H1 (cell line): ENCODE measurements around the gene TIMMDC1. TPM values are rescaled to one million over a fixed set of nuclear protein-coding genes. Genes with fewer than 3 reads are reported as not detected.

ENCODE experiments used
- CTCF ChIA-PET: fragments of 300-600 bp; sonication (Branson Sonifier 250); formaldehyde crosslinking; loops from one replicate; lab custom pipeline; 2021; ENCODE audit not compliant: partially characterized antibody; lab: Charles Lee
- POLR2A ChIA-PET: fragments of 300-600 bp; sonication (Branson Sonifier 250); formaldehyde crosslinking; loops from one replicate; lab custom pipeline; 2021; ENCODE audit warnings: inconsistent platforms; ENCODE audit not compliant: partially characterized antibody; lab: Charles Lee
- DNase-seq, 2 experiments: peaks; one replicate each; pipeline versions ENCODE4 v3.0.0 to v3.0.0-alpha.2; 2010 to 2022; ENCODE audit warnings: low spot score in 2 of 2, low read depth in 1 of 2, mixed read lengths in 1 of 2
- FAIRE-seq: peaks from 2 replicates; lab custom pipeline; 2011; peaks lifted over from hg19 to GRCh38; lab: Jason Lieb, UNC
- H2AFZ ChIP-seq: 2 replicates; pipeline ENCODE4 v1.8.1; 2012; ENCODE audit warnings: low read length, inconsistent platforms
- H2AK5ac ChIP-seq: 2 replicates; pipeline ENCODE4 v1.6.1; 2013; ENCODE audit warnings: low read depth, low read length
- H2BK120ac ChIP-seq: replicated peaks from 2 replicates; pipeline ENCODE3; 2013; ENCODE audit warnings: low read depth, low read length, inconsistent platforms
- H2BK12ac ChIP-seq: 2 replicates; pipeline ENCODE4 v1.6.1; 2013; ENCODE audit warnings: low read depth, low read length
- H2BK15ac ChIP-seq: 2 replicates; pipeline ENCODE4 v1.6.1; 2013; ENCODE audit warnings: low read length
- H2BK20ac ChIP-seq: 2 replicates; pipeline ENCODE4 v1.6.1; 2013; ENCODE audit warnings: low read length
- H2BK5ac ChIP-seq: 2 replicates; pipeline ENCODE4 v1.6.1; 2013; ENCODE audit warnings: low read depth, low read length
- H3K14ac ChIP-seq: 2 replicates; pipeline ENCODE4 v1.6.1; 2013; ENCODE audit warnings: inconsistent platforms; ENCODE audit not compliant: insufficient read length
- H3K18ac ChIP-seq: 2 replicates; pipeline ENCODE4 v1.6.1; 2013; ENCODE audit warnings: low read length; ENCODE audit errors: extremely low read depth
- H3K23ac ChIP-seq: 2 replicates; pipeline ENCODE4 v1.6.1; 2013; ENCODE audit warnings: inconsistent platforms; ENCODE audit not compliant: insufficient read length
- H3K23me2 ChIP-seq: 2 replicates; pipeline ENCODE4 v1.6.1; 2013; ENCODE audit warnings: low read depth, low read length
- H3K27ac ChIP-seq: 2 replicates; pipeline ENCODE4 v1.6.1; 2011; ENCODE audit warnings: low read depth, low read length, inconsistent platforms
- H3K27me3 ChIP-seq, 4 experiments: replicated peaks in 1 of 4; 1 replicate in 1 of 4; 2 replicates in 3 of 4; pipeline versions ENCODE4 v1.6.1 to v1.8.1; 2011 to 2013; ENCODE audit warnings: low read length in 3 of 4, mild to moderate bottlenecking in 3 of 4, inconsistent platforms in 2 of 4, mixed read lengths in 2 of 4, moderate library complexity in 1 of 4; ENCODE audit not compliant: control insufficient read depth in 3 of 4, insufficient read depth in 3 of 4; ENCODE audit errors: extremely low read depth in 1 of 4
- H3K36me3 ChIP-seq, 4 experiments: 2 replicates each; pipeline versions ENCODE4 v1.6.1 to v1.8.1; 2011 to 2013; ENCODE audit warnings: mild to moderate bottlenecking in 4 of 4, low read length in 3 of 4, moderate library complexity in 2 of 4, control low read depth in 1 of 4, inconsistent platforms in 1 of 4; ENCODE audit not compliant: insufficient read depth in 4 of 4, control insufficient read depth in 2 of 4
- H3K4ac ChIP-seq: replicated peaks from 2 replicates; pipeline ENCODE3; 2013; ENCODE audit warnings: low read length, low read depth, mixed read lengths, inconsistent platforms; ENCODE audit not compliant: insufficient read length
- H3K4me1 ChIP-seq, 4 experiments: replicated peaks in 1 of 4; 1 replicate in 1 of 4; 2 replicates in 3 of 4; pipeline versions ENCODE4 v1.6.1 to v1.8.1; 2011 to 2013; ENCODE audit warnings: low read length in 3 of 4, inconsistent platforms in 2 of 4, mixed read lengths in 1 of 4; ENCODE audit not compliant: insufficient read depth in 4 of 4, control insufficient read depth in 3 of 4
- H3K4me2 ChIP-seq, 2 experiments: 2 replicates each; pipeline versions ENCODE4 v1.6.1 to v1.8.1; 2011 to 2013; ENCODE audit warnings: low read depth in 2 of 2, low read length in 2 of 2, control low read depth in 1 of 2, inconsistent platforms in 1 of 2, mild to moderate bottlenecking in 1 of 2; ENCODE audit not compliant: insufficient read depth in 1 of 2
- H3K4me3 ChIP-seq, 4 experiments: fragments of 200-600, 300-600 bp in 1 of 4; sonication (generic), shearing (Covaris generic), sonication (Bioruptor Twin) in 1 of 4; 2 replicates each; pipeline versions ENCODE4 v1.5.1 to v1.8.1; 2011 to 2016; ENCODE audit warnings: low read length in 4 of 4, low read depth in 3 of 4, control low read depth in 2 of 4, inconsistent platforms in 2 of 4, mild to moderate bottlenecking in 2 of 4, mixed read lengths in 1 of 4, moderate library complexity in 1 of 4; ENCODE audit not compliant: insufficient read depth in 2 of 4; ENCODE audit errors: extremely low read depth in 1 of 4
- H3K56ac ChIP-seq: replicated peaks from 2 replicates; pipeline ENCODE3; 2013; ENCODE audit warnings: low read depth, mild to moderate bottlenecking, mixed read lengths, low read length, inconsistent platforms; ENCODE audit not compliant: insufficient read length
- H3K79me1 ChIP-seq: 2 replicates; pipeline ENCODE4 v1.6.1; 2013; ENCODE audit warnings: low read depth, low read length, control low read depth
- H3K79me2 ChIP-seq, 2 experiments: 2 replicates each; pipeline versions ENCODE4 v1.6.1 to v1.8.1; 2012 to 2013; ENCODE audit warnings: low read length in 2 of 2, mild to moderate bottlenecking in 2 of 2, inconsistent platforms in 1 of 2; ENCODE audit not compliant: insufficient read depth in 2 of 2, control insufficient read depth in 1 of 2
- H3K9ac ChIP-seq, 4 experiments: replicated peaks in 1 of 4; 1 replicate in 1 of 4; 2 replicates in 3 of 4; pipeline versions ENCODE4 v1.6.1 to v1.8.1; 2011 to 2013; ENCODE audit warnings: low read depth in 3 of 4, low read length in 3 of 4, control low read depth in 2 of 4, mild to moderate bottlenecking in 2 of 4, moderate library complexity in 2 of 4, inconsistent platforms in 1 of 4; ENCODE audit errors: extremely low read depth in 1 of 4
- H3K9me3 ChIP-seq, 2 experiments: 2 replicates each; pipeline versions ENCODE4 v1.6.1 to v1.8.1; 2012 to 2013; ENCODE audit warnings: mild to moderate bottlenecking in 2 of 2, moderate library complexity in 2 of 2, control low read depth in 1 of 2, inconsistent platforms in 1 of 2, low read depth in 1 of 2, low read length in 1 of 2, mixed read lengths in 1 of 2; ENCODE audit not compliant: insufficient read depth in 2 of 2
- H4K20me1 ChIP-seq, 2 experiments: replicated peaks in 1 of 2; 2 replicates each; pipeline versions ENCODE3 to v1.8.1; 2011 to 2013; ENCODE audit warnings: inconsistent platforms in 2 of 2, low read length in 2 of 2, mild to moderate bottlenecking in 1 of 2; ENCODE audit not compliant: insufficient read depth in 2 of 2, control insufficient read depth in 1 of 2
- H4K5ac ChIP-seq: 2 replicates; pipeline ENCODE4 v1.6.1; 2013; ENCODE audit warnings: low read length, low read depth, mixed read lengths, inconsistent platforms; ENCODE audit not compliant: insufficient read length
- H4K8ac ChIP-seq: 2 replicates; pipeline ENCODE4 v1.8.0; 2013; ENCODE audit warnings: mild to moderate bottlenecking, moderate library complexity, low read length, inconsistent platforms; ENCODE audit not compliant: insufficient read depth; ENCODE audit errors: extremely low read depth
- H4K91ac ChIP-seq: replicated peaks from 2 replicates; pipeline ENCODE3; 2013; ENCODE audit warnings: low read length, mixed read lengths, inconsistent platforms; ENCODE audit not compliant: insufficient read length
- BACH1 ChIP-seq: IDR thresholded peaks from 2 replicates; pipeline ENCODE4 v1.6.1; 2012; ENCODE audit warnings: low read length, improper control_type of control experiment
- CHD2 ChIP-seq: IDR thresholded peaks from 2 replicates; pipeline ENCODE4 v1.6.1; 2012; ENCODE audit warnings: low read length, improper control_type of control experiment
- CTBP2 ChIP-seq: IDR thresholded peaks from 2 replicates; pipeline ENCODE4 v1.7.0; 2011; ENCODE audit warnings: borderline replicate concordance, mild to moderate bottlenecking, moderate library complexity, mixed read lengths, low read length; ENCODE audit not compliant: insufficient read depth, insufficient read length
- EZH2 ChIP-seq: fragments of 200-600 bp; sonication (generic); IDR thresholded peaks from 2 replicates; pipeline ENCODE4 v1.7.1; 2012; ENCODE audit warnings: low read depth, mild to moderate bottlenecking, moderate library complexity, low read length, inconsistent platforms; ENCODE audit not compliant: severe bottlenecking
- HDAC6 ChIP-seq: IDR thresholded peaks from one replicate; pipeline ENCODE4 v1.7.1; 2012; ENCODE audit warnings: low read depth, mild to moderate bottlenecking, inconsistent platforms, low read length, moderate library complexity
- KDM5A ChIP-seq: fragments of 200-600 bp; IDR thresholded peaks from 2 replicates; pipeline ENCODE4 v1.7.1; 2012; ENCODE audit warnings: mild to moderate bottlenecking, low read length, inconsistent platforms, mixed read lengths
- MAFK ChIP-seq: IDR thresholded peaks from 2 replicates; pipeline ENCODE4 v1.6.1; 2012; ENCODE audit warnings: low read depth, mild to moderate bottlenecking, improper control_type of control experiment, low read length
- NANOG ChIP-seq: IDR thresholded peaks from 2 replicates; pipeline ENCODE4 v1.6.1; 2011; ENCODE audit warnings: low read length, low read depth, mild to moderate bottlenecking, inconsistent platforms; ENCODE audit not compliant: insufficient read depth, poor library complexity, severe bottlenecking
- RBBP5 ChIP-seq: IDR thresholded peaks from 2 replicates; pipeline ENCODE4 v1.7.1; 2012; ENCODE audit warnings: low read depth, mild to moderate bottlenecking, inconsistent platforms, low read length, moderate library complexity, borderline replicate concordance
- RFX5 ChIP-seq: IDR thresholded peaks from 2 replicates; pipeline ENCODE4 v1.6.1; 2011; ENCODE audit warnings: low read depth, low read length, improper control_type of control experiment, borderline replicate concordance
- SAP30 ChIP-seq: fragments of 300-600 bp; sonication (generic); IDR thresholded peaks from 2 replicates; pipeline ENCODE4 v1.7.1; 2012; ENCODE audit warnings: low read length, moderate library complexity, mild to moderate bottlenecking, inconsistent platforms; ENCODE audit not compliant: insufficient read depth, insufficient replicate concordance
- SRF ChIP-seq: IDR thresholded peaks from 2 replicates; pipeline ENCODE4 v1.6.1; 2011; ENCODE audit warnings: mild to moderate bottlenecking, low read depth, low read length, moderate library complexity
- TBP ChIP-seq: IDR thresholded peaks from 2 replicates; pipeline ENCODE4 v1.6.1; 2011; ENCODE audit warnings: low read depth, low read length, improper control_type of control experiment
- WGBS, 2 experiments: shearing (Covaris generic) in 1 of 2; methylation state at CpG; one replicate each; pipeline versions ENCODE4 v1.1.6 to v1.1.7; 2013 to 2015; ENCODE audit warnings: low lambda C conversion rate in 2 of 2, mixed read lengths in 2 of 2, inconsistent platforms in 1 of 2, low coverage in 1 of 2, missing lambda C conversion rate in 1 of 2; ENCODE audit not compliant: insufficient replicate concordance in 2 of 2, insufficient coverage in 1 of 2, insufficient read length in 1 of 2; ENCODE audit errors: extremely low coverage in 1 of 2, missing lambda C conversion rate in 1 of 2; 5-methylcytosine and 5-hydroxymethylcytosine counted together
- polyA plus RNA-seq, 7 experiments: library from polyadenylated mRNA; depleted of rRNA in 3 of 7; stranded (reverse) in 5 of 7; unstranded in 2 of 7; fragments of >200 nt in 5 of 7; fragments of 200-250 nt in 2 of 7; gene quantifications; 1 replicate in 5 of 7; 2 replicates in 1 of 7; 4 replicates in 1 of 7; pipeline versions ENCODE4 v1.2.1 to v1.2.3, GENCODE V29; 2011 to 2013; ENCODE audit warnings: missing spikeins in 2 of 7, mixed read lengths in 2 of 7
- total RNA-seq: library from RNA; stranded (reverse); fragmentation: NEBNext Ultra II Directional; extraction: Animal tissue kit (Norgen Biotek cat#: 25700); gene quantifications from 2 replicates; pipeline ENCODE4 v1.2.1, GENCODE V29; 2021

Gene TIMMDC1
- total and polyA plus RNA-seq, 2 of the 8 experiments (the other 6 are each of a cell fraction or from before 2014, with no cell fraction given), result 80.7 to 128 TPM

DNA sequence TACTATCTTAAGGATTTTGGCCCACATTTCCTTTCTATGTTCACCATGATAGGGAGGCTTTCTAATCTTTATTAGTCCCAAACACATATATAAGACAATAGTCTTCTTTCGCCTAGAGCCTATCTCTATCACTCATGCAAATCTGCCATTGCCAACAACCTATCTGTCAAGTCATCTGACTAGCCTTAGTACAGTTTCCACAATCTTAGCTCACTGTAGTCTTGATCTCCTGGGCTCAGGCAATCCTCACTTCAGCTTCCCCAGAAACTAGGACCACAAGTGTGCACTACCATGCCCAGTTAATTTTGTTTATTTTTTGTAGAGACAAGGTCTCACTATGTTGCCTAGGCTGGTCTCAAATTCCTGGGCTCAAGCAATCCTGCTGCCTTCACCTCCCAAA is 41.9 kb upstream of the TIMMDC1 start:
- H2BK12ac ChIP-seq, result no peak overlapping the region
- 86% methylated on average over 1 of the region's 1 CpG; no CpG with 5 or more reads in 1 of the 2 experiments for WGBS, 2 experiments
- no peak overlapping the region for H2BK120ac ChIP-seq
- H4K91ac ChIP-seq, result no peak overlapping the region
- H3K18ac ChIP-seq, result no peak overlapping the region
- H3K9ac ChIP-seq, result no peak overlapping the region
- no peak overlapping the region for H4K5ac ChIP-seq
- no peak overlapping the region for H3K56ac ChIP-seq
- no peak for DNase-seq
- H3K4ac ChIP-seq, result no peak overlapping the region
- no peak overlapping the region for H3K14ac ChIP-seq
- no peak overlapping the region for H3K23ac ChIP-seq
- CTCF ChIA-PET, result interaction anchor here (1.0 kb wide), 1 partner anchor 143 kb away, joined by 3 read pairs; no protein-coding TSS in a partner anchor
- no peak for FAIRE-seq
- peaks cover 0 to 19% of the 10 kb centered on the region in 2 experiments; a peak in 2 of 4 replicates for H3K79me2 ChIP-seq
- TF ChIP-seq RFX5, result no peak
- no peak for TF ChIP-seq CHD2
- no peak for TF ChIP-seq MAFK
- no peak for TF ChIP-seq SRF
- no peak for TF ChIP-seq BACH1
- TF ChIP-seq TBP, result no peak
- TF ChIP-seq CTBP2, result no peak
- no peak for TF ChIP-seq RBBP5
- no peak for TF ChIP-seq NANOG
- TF ChIP-seq HDAC6, result no peak
- no peak for TF ChIP-seq SAP30
- no peak for TF ChIP-seq EZH2
- TF ChIP-seq KDM5A, result no peak
- TF ChIP-seq, all 59 proteins: peak for 0
- Histone ChIP-seq H3K27ac (no peak overlapping the region), H4K8ac (no peak overlapping the region), H3K4me1 (no peaks in the 10 kb centered on the region), H3K79me1 (peaks cover 2% of the 10 kb centered on the region; the same call in 1 of the 2 replicates), H2BK20ac (no peak overlapping the region), H2BK5ac (no peak overlapping the region), H3K4me3 (no peak overlapping the region), H3K4me2 (no peak overlapping the region), H2BK15ac (no peak overlapping the region), H3K27me3 (no peaks in the 10 kb centered on the region), H2AFZ (no peak overlapping the region), H3K9me3 (no peaks in the 10 kb centered on the region), H4K20me1 (peaks cover 0 to 3% of the 10 kb centered on the region in 2 experiments), H2AK5ac (no peak overlapping the region), H3K36me3 (peaks cover 5 to 84% (median 33%) of the 10 kb centered on the region in 4 experiments; a peak in 6 of 8 replicates), H3K23me2 (no peaks in the 10 kb centered on the region)
- POLR2A ChIA-PET, result no interaction called here
